Astrocyte (in vitro differentiated cells and primary cell): ENCODE data around the gene MYO15A. TPM values are rescaled to one million over a fixed set of nuclear protein-coding genes. Genes with fewer than 3 reads are reported as not detected.

Source experiments
- DNase-seq: peaks from one replicate; pipeline ENCODE4 v3.0.0-alpha.2; 2010; ENCODE audit warnings: low read depth
- FAIRE-seq: peaks from 2 replicates; lab custom pipeline; 2011; peaks lifted over from hg19 to GRCh38; lab: Jason Lieb, UNC
- H2AFZ ChIP-seq: 2 replicates; pipeline ENCODE4 v1.6.0; 2012; ENCODE audit warnings: low read depth, low read length, inconsistent platforms
- H3K27ac ChIP-seq: 2 replicates; pipeline ENCODE4 v1.5.1; 2011; ENCODE audit warnings: low read depth, low read length, inconsistent platforms
- H3K27me3 ChIP-seq: 2 replicates; pipeline ENCODE4 v1.6.0; 2011; ENCODE audit warnings: low read length, inconsistent platforms; ENCODE audit not compliant: insufficient read depth
- H3K36me3 ChIP-seq: 2 replicates; pipeline ENCODE4 v1.5.1; 2011; ENCODE audit warnings: low read length, inconsistent platforms; ENCODE audit not compliant: insufficient read depth
- H3K4me1 ChIP-seq: 2 replicates; pipeline ENCODE4 v1.5.1; 2011; ENCODE audit warnings: low read length, inconsistent platforms; ENCODE audit not compliant: insufficient read depth
- H3K4me2 ChIP-seq: 2 replicates; pipeline ENCODE4 v1.6.0; 2012; ENCODE audit warnings: low read length, inconsistent platforms
- H3K4me3 ChIP-seq: 2 replicates; pipeline ENCODE4 v1.5.1; 2011; ENCODE audit warnings: low read depth, mild to moderate bottlenecking, low read length, inconsistent platforms; ENCODE audit not compliant: insufficient read depth
- H3K79me2 ChIP-seq: 2 replicates; pipeline ENCODE4 v1.6.0; 2012; ENCODE audit warnings: mild to moderate bottlenecking, low read length, inconsistent platforms; ENCODE audit not compliant: insufficient read depth
- H3K9ac ChIP-seq: 2 replicates; pipeline ENCODE4 v1.6.0; 2012; ENCODE audit warnings: mild to moderate bottlenecking, low read length, inconsistent platforms
- H3K9me3 ChIP-seq: 2 replicates; pipeline ENCODE4 v1.5.1; 2012; ENCODE audit warnings: low read depth, mild to moderate bottlenecking, low read length, inconsistent platforms; ENCODE audit not compliant: insufficient read depth
- H4K20me1 ChIP-seq: 2 replicates; pipeline ENCODE4 v1.6.0; 2012; ENCODE audit warnings: low read length, inconsistent platforms; ENCODE audit not compliant: insufficient read depth
- H3K27ac Mint-ChIP-seq: one replicate; pipeline ENCODE4 v1.8.0; 2021; ENCODE audit warnings: mild to moderate bottlenecking, mixed read lengths; ENCODE audit not compliant: unreplicated experiment
- H3K27me3 Mint-ChIP-seq: one replicate; pipeline ENCODE4 v1.8.0; 2021; ENCODE audit warnings: low read depth, mixed read lengths; ENCODE audit not compliant: unreplicated experiment
- H3K36me3 Mint-ChIP-seq: one replicate; pipeline ENCODE4 v1.8.0; 2021; ENCODE audit warnings: low read depth, mixed read lengths; ENCODE audit not compliant: unreplicated experiment
- H3K4me1 Mint-ChIP-seq: one replicate; pipeline ENCODE4 v1.8.0; 2021; ENCODE audit warnings: low read depth, mixed read lengths; ENCODE audit not compliant: unreplicated experiment
- H3K4me3 Mint-ChIP-seq: one replicate; pipeline ENCODE4 v1.8.0; 2021; ENCODE audit warnings: mild to moderate bottlenecking, moderate library complexity, mixed read lengths; ENCODE audit not compliant: unreplicated experiment
- H3K9me3 Mint-ChIP-seq: one replicate; pipeline ENCODE4 v1.8.0; 2021; ENCODE audit warnings: mild to moderate bottlenecking, mixed read lengths; ENCODE audit not compliant: unreplicated experiment
- EZH2 ChIP-seq: IDR thresholded peaks from 2 replicates; pipeline ENCODE4 v1.6.1; 2012; ENCODE audit warnings: mild to moderate bottlenecking, low read length, inconsistent platforms; ENCODE audit not compliant: insufficient read depth
- total RNA-seq: library from RNA; stranded (reverse); gene quantifications from 2 replicates; pipeline ENCODE4 v1.2.1, GENCODE V29; 2021
- TF ChIP-seq, protein P1 (sequence below): IDR thresholded peaks from 2 replicates; pipeline ENCODE4 v1.5.1; 2011; ENCODE audit warnings: low read depth, mild to moderate bottlenecking, inconsistent platforms, low read length, moderate library complexity; ENCODE audit not compliant: insufficient read depth

MYO15A gene
- total RNA-seq, 1 donor from 2014 or later, result 0.32 TPM

DNA sequence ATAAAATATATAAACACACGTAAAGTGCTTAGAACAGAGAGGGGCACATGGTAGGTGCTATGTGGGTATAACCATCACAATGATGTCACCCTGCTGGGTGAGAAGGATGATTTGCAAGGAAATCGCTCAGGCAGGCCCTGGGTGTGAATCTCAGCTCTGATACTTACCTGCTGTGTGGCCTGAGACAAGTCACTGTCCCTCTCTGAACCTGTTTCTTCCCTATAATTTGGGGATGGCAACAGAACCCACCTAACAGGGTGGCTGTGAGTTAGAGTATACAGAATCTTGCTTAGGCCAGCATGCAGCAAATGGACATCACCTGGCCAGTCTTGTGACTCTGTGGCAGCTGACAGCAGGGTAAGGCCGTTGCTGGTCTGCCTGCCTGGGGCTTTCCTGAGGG lies 38.4 kb downstream of the MYO15A start:
- DNase-seq (no peak), FAIRE-seq (no peak)
- Mint-ChIP-seq H3K36me3 (no peaks in the 10 kb centered on the region), H3K4me1 (no peaks in the 10 kb centered on the region), H3K9me3 (no peaks in the 10 kb centered on the region), H3K27me3 (peaks cover 12% of the 10 kb centered on the region), H3K27ac (no peak overlapping the region), H3K4me3 (no peak overlapping the region)
- no peak overlapping the region for H3K9ac ChIP-seq
- H3K4me1 ChIP-seq, result no peaks in the 10 kb centered on the region
- TF ChIP-seq EZH2, result no peak
- TF ChIP-seq, protein P1, sequence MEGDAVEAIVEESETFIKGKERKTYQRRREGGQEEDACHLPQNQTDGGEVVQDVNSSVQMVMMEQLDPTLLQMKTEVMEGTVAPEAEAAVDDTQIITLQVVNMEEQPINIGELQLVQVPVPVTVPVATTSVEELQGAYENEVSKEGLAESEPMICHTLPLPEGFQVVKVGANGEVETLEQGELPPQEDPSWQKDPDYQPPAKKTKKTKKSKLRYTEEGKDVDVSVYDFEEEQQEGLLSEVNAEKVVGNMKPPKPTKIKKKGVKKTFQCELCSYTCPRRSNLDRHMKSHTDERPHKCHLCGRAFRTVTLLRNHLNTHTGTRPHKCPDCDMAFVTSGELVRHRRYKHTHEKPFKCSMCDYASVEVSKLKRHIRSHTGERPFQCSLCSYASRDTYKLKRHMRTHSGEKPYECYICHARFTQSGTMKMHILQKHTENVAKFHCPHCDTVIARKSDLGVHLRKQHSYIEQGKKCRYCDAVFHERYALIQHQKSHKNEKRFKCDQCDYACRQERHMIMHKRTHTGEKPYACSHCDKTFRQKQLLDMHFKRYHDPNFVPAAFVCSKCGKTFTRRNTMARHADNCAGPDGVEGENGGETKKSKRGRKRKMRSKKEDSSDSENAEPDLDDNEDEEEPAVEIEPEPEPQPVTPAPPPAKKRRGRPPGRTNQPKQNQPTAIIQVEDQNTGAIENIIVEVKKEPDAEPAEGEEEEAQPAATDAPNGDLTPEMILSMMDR, result no peak
- no peak overlapping the region for H2AFZ ChIP-seq
- no peaks in the 10 kb centered on the region for H3K27me3 ChIP-seq
- no peaks in the 10 kb centered on the region for H3K9me3 ChIP-seq
- no peak overlapping the region for H3K27ac ChIP-seq
- H3K36me3 ChIP-seq, result no peaks in the 10 kb centered on the region
- no peaks in the 10 kb centered on the region for H4K20me1 ChIP-seq
- H3K4me3 ChIP-seq, result no peak overlapping the region
- no peak overlapping the region for H3K4me2 ChIP-seq
- H3K79me2 ChIP-seq, result no peaks in the 10 kb centered on the region

DNA sequence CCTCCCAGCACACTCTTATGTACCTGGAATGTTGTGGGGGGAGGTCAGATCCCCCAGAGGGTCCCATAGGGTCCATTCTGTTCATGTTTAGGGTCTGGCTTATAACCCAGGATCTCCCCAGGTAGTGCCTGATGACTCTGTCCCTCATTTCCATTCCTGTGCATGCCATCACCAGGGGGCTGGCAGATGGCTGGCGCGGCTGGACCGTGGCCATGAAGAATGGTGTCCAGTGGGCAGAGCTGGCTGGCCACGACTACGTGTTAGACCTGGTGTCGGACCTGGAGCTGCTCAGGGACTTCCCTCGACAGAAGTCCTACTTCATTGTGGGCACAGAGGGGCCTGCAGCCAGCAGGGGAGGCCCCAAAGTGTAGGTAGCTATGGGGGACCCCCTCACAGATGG lies 40.0 kb downstream of the MYO15A start:
- no peaks in the 10 kb centered on the region for H3K36me3 Mint-ChIP-seq
- FAIRE-seq (no peak), DNase-seq (no peak)
- H3K9me3 Mint-ChIP-seq, result no peaks in the 10 kb centered on the region
- TF ChIP-seq EZH2, result no peak
- TF ChIP-seq, protein P1, result no peak
- H3K4me3 Mint-ChIP-seq, result no peak overlapping the region
- no peaks in the 10 kb centered on the region for H3K4me1 Mint-ChIP-seq
- no peaks in the 10 kb centered on the region for H3K79me2 ChIP-seq
- H2AFZ ChIP-seq, result no peak overlapping the region
- H3K27ac ChIP-seq, result no peak overlapping the region
- H3K4me3 ChIP-seq, result no peak overlapping the region
- H4K20me1 ChIP-seq, result no peaks in the 10 kb centered on the region
- no peaks in the 10 kb centered on the region for H3K36me3 ChIP-seq
- H3K27me3 Mint-ChIP-seq, result peaks cover 16% of the 10 kb centered on the region
- no peaks in the 10 kb centered on the region for H3K9me3 ChIP-seq
- peaks cover 4% of the 10 kb centered on the region for H3K4me1 ChIP-seq
- no peak overlapping the region for H3K4me2 ChIP-seq
- no peaks in the 10 kb centered on the region for H3K27me3 ChIP-seq
- no peak overlapping the region for H3K27ac Mint-ChIP-seq
- H3K9ac ChIP-seq, result no peak overlapping the region

DNA sequence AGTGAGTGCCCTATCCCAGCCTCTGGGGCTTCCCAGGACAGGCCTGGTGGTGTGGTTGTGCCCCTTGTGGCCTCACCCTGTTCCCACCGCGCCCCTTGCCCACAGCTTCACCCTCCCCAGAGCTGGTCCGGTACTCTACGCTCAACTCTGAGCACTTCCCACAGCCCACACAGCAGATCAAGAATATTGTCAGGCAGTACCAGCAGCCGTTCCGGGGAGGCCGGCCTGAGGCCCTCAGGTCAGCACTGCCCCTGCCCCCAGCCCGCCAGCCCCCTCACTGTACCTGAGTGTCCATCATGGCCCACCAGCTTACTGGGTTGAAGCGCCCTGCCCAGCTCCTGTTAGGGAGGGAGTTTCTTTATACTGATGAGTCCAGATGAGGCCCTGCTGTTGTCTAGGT lies 42.7 kb downstream of the MYO15A start:
- FAIRE-seq (no peak), DNase-seq (no peak)
- no peak for TF ChIP-seq EZH2
- TF ChIP-seq, protein P1, result no peak
- Mint-ChIP-seq H3K27me3 (peaks cover 21% of the 10 kb centered on the region), H3K27ac (no peak overlapping the region), H3K4me3 (no peak overlapping the region), H3K9me3 (no peaks in the 10 kb centered on the region), H3K4me1 (peaks cover 2% of the 10 kb centered on the region), H3K36me3 (no peaks in the 10 kb centered on the region)
- Histone ChIP-seq H3K4me3 (no peak overlapping the region), H3K36me3 (no peaks in the 10 kb centered on the region), H3K4me2 (no peak overlapping the region), H3K4me1 (peaks cover 4% of the 10 kb centered on the region), H4K20me1 (no peaks in the 10 kb centered on the region), H3K27me3 (no peaks in the 10 kb centered on the region), H2AFZ (no peak overlapping the region), H3K79me2 (no peaks in the 10 kb centered on the region), H3K9me3 (no peaks in the 10 kb centered on the region), H3K9ac (no peak overlapping the region), H3K27ac (no peak overlapping the region)
